Daoy (cell line): ENCODE results near the gene SORCS3. TPM values are rescaled to one million over a fixed set of nuclear protein-coding genes. Genes with fewer than 3 reads are reported as not detected.

Experiments used
- DNase-seq: peaks from one replicate; pipeline ENCODE4 v3.0.0-alpha.2; 2015; ENCODE audit warnings: low read depth
- total RNA-seq: library from RNA; depleted of rRNA; stranded (reverse); fragments of >200 nt; shearing (Covaris generic); gene quantifications from 2 replicates; pipeline ENCODE4 v1.2.3, GENCODE V29; 2014; rRNA removed

Gene SORCS3
- total RNA-seq, result not detected in 2 replicates

- DNase-seq, result no peak
These were observed at the start of gene SORCS3 for GRCh38 chr10:104641187-104641936. Gene SORCS3, plus strand, starts transcription at chr10:104641290.

GRCh38 chr10:104591441-104591840, 49.6 kb upstream of the SORCS3 start:
- no peak for DNase-seq

GRCh38 chr10:104601166-104601565, 39.9 kb upstream of the SORCS3 start:
- DNase-seq, result no peak

- no peak for DNase-seq
These were observed 32.8 kb upstream of the SORCS3 start for GRCh38 chr10:104608091-104608828.

- DNase-seq, result no peak
These were observed 28.4 kb upstream of the SORCS3 start for GRCh38 chr10:104612571-104613205.

GRCh38 chr10:104613406-104613805, 27.7 kb upstream of the SORCS3 start:
- DNase-seq, result no peak

GRCh38 chr10:104614245-104614831, 26.8 kb upstream of the SORCS3 start:
- DNase-seq, result no peak

GRCh38 chr10:104615136-104615535, 26.0 kb upstream of the SORCS3 start:
- no peak for DNase-seq

- DNase-seq, result no peak
These were observed 23.3 kb upstream of the SORCS3 start for GRCh38 chr10:104617831-104618230.

GRCh38 chr10:104622175-104622574, 18.9 kb upstream of the SORCS3 start:
- DNase-seq, result no peak

GRCh38 chr10:104622598-104623209, 18.4 kb upstream of the SORCS3 start:
- DNase-seq, result no peak

GRCh38 chr10:104630731-104631130, 10.4 kb upstream of the SORCS3 start:
- no peak for DNase-seq

- no peak for DNase-seq
These were observed 9.1 kb upstream of the SORCS3 start for GRCh38 chr10:104631946-104632345.

GRCh38 chr10:104638861-104639589, 2.1 kb upstream of the SORCS3 start:
- DNase-seq, result no peak

GRCh38 chr10:104639590-104640338, 1.3 kb upstream of the SORCS3 start:
- no peak for DNase-seq

- DNase-seq, result no peak
These were observed 527 bp upstream of the SORCS3 start for GRCh38 chr10:104640339-104641186.

- no peak for DNase-seq
These were observed 1.0 kb downstream of the SORCS3 start for GRCh38 chr10:104641937-104642657.

- no peak for DNase-seq
These were observed 1.7 kb downstream of the SORCS3 start for GRCh38 chr10:104642658-104643302.
